Thyroid gland (tissue), 4 donors: Measurements from ENCODE around the gene RAD52.

Source experiments
- CTCF ChIP-seq, 6 experiments: fragments of 200-600 bp in 3 of 6; fragments of 450-650 bp in 3 of 6; sonication (generic) in 3 of 6; IDR thresholded peaks; one replicate each; pipeline ENCODE4 v1.5.1; 2016 to 2019; ENCODE audit warnings: antibody characterized with exemption in 6 of 6, mild to moderate bottlenecking in 2 of 6, inconsistent platforms in 1 of 6, moderate library complexity in 1 of 6
- POLR2A ChIP-seq, 2 donors: fragments of 450-650 bp; IDR thresholded peaks; one replicate each; pipeline ENCODE4 v1.6.1; 2017; ENCODE audit warnings: antibody characterized with exemption in 2 of 2, mild to moderate bottlenecking in 2 of 2, moderate library complexity in 1 of 2

GRCh38 chr12:936377-937345, 12.8 kb downstream of the RAD52 start:
- TF ChIP-seq POLR2A (IDR thresholded peaks at IDR 0.05) (no peak), CTCF (IDR thresholded peaks at IDR 0.05) (no peak)
